NB4 (cell line): ENCODE data around the gene CADPS2.

Experiments
- MYC ChIP-seq: IDR thresholded peaks from 2 replicates; pipeline ENCODE4 v1.6.1; 2011; ENCODE audit warnings: low read depth, low read length
- POLR2A ChIP-seq: IDR thresholded peaks from 2 replicates; pipeline ENCODE4 v1.6.1; 2011; ENCODE audit warnings: mild to moderate bottlenecking; ENCODE audit not compliant: insufficient read length; ENCODE audit errors: extremely low read depth
- TF ChIP-seq, protein P1 (sequence below): IDR thresholded peaks from one replicate; pipeline ENCODE4 v1.5.1; 2012; ENCODE audit warnings: low read depth, low read length

DNA sequence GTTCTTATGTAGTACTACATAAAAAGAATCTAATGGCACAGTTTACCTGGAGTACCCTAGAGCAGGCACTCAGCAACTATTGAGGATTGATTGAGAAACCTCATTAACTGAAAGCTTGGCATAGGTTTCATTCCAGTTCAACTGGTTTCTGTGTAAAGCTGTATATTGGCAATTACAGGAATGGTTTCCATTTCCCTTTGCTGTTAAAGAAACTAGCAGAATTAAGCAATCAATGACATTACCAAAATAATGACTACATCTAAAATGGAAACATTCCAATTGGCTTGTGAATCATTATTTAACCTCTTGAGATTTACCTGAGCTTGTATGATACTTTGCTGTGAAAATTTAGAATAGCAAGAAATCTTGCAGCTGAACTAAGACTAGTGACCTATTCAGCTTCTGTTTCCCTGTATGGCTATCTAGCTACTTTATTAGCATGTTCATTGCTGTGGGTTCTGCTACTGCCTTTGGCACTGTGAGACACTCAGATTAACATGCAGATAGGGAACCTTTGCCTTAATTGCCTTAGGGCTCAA is 33.5 kb upstream of the CADPS2 start:
- TF ChIP-seq, protein P1, sequence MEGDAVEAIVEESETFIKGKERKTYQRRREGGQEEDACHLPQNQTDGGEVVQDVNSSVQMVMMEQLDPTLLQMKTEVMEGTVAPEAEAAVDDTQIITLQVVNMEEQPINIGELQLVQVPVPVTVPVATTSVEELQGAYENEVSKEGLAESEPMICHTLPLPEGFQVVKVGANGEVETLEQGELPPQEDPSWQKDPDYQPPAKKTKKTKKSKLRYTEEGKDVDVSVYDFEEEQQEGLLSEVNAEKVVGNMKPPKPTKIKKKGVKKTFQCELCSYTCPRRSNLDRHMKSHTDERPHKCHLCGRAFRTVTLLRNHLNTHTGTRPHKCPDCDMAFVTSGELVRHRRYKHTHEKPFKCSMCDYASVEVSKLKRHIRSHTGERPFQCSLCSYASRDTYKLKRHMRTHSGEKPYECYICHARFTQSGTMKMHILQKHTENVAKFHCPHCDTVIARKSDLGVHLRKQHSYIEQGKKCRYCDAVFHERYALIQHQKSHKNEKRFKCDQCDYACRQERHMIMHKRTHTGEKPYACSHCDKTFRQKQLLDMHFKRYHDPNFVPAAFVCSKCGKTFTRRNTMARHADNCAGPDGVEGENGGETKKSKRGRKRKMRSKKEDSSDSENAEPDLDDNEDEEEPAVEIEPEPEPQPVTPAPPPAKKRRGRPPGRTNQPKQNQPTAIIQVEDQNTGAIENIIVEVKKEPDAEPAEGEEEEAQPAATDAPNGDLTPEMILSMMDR = no peak
- TF ChIP-seq POLR2A (no peak), MYC (no peak)
